ENCODE measurements around the gene COPB2.
A peak's percentile ranks its signal among the peaks of the same experiment; 100 is the strongest.

Gene COPB2

DNA sequence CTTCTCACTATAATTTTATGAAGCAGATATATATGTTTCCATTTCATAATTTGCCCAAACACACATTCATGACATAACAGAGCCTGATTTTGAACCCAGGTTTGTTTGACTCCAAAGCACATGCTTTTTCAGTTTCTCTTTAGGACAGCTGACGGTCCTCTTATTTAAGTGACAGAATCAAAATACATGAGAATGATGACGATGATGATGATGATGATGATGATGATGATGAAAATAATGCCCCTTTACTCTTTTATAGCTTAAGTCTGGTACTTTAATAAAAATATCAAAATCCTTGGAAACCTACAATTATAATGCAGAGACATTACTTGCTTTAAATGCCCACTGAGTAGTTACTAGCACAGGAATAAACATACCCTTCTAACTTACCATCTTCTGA is 15.3 kb downstream of the COPB2 start:
- Histone ChIP-seq H3K4me2 (ENCODE audit: low read length) (no peak overlapping the region), H3K27me3 (ENCODE audit: control insufficient read depth, low read length) (no peaks in the 10 kb centered on the region), H3K36me3 (ENCODE audit: control insufficient read depth, low read length) (peaks cover 84% of the 10 kb centered on the region), H3K4me1 (ENCODE audit: control insufficient read depth, low read length) (peaks cover 6% of the 10 kb centered on the region), H4K20me1 (ENCODE audit: control insufficient read depth, insufficient read depth, low read depth, low read length) (no peaks in the 10 kb centered on the region), H3K9me3 (ENCODE audit: control insufficient read depth, insufficient read depth, low read length) (no peaks in the 10 kb centered on the region), H3K4me3 (ENCODE audit: low read length) (no peak overlapping the region), H3K79me2 (ENCODE audit: control insufficient read depth, low read length) (no peaks in the 10 kb centered on the region), H3F3A (ENCODE audit: control insufficient read depth, insufficient read depth) (peaks cover 4% of the 10 kb centered on the region; the same call in 1 of the 2 replicates), H3K9me2 (replicated peaks; ENCODE audit: control insufficient read depth, low read length) (no peaks in the 10 kb centered on the region), H3K27ac (ENCODE audit: low read depth, low read length) (no peak overlapping the region)
- no peak for TF ChIP-seq EZH2phosphoT487 (IDR thresholded peaks at IDR 0.05; ENCODE audit: borderline replicate concordance, low read length)
- TF ChIP-seq, protein P1, sequence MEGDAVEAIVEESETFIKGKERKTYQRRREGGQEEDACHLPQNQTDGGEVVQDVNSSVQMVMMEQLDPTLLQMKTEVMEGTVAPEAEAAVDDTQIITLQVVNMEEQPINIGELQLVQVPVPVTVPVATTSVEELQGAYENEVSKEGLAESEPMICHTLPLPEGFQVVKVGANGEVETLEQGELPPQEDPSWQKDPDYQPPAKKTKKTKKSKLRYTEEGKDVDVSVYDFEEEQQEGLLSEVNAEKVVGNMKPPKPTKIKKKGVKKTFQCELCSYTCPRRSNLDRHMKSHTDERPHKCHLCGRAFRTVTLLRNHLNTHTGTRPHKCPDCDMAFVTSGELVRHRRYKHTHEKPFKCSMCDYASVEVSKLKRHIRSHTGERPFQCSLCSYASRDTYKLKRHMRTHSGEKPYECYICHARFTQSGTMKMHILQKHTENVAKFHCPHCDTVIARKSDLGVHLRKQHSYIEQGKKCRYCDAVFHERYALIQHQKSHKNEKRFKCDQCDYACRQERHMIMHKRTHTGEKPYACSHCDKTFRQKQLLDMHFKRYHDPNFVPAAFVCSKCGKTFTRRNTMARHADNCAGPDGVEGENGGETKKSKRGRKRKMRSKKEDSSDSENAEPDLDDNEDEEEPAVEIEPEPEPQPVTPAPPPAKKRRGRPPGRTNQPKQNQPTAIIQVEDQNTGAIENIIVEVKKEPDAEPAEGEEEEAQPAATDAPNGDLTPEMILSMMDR (IDR thresholded peaks at IDR 0.05; ENCODE audit: low read depth, low read length, poor library complexity, severe bottlenecking) = no peak

GRCh38 chr3:139364549-139364948 is 24.9 kb downstream of the COPB2 start:
- no peaks in the 10 kb centered on the region for H3K9me3 ChIP-seq (ENCODE audit: control insufficient read depth, insufficient read depth, low read length)
- H3K27me3 ChIP-seq (ENCODE audit: control insufficient read depth, low read length) = no peaks in the 10 kb centered on the region
- H4K20me1 ChIP-seq (ENCODE audit: control insufficient read depth, insufficient read depth, low read depth, low read length) = no peaks in the 10 kb centered on the region
- no peak for TF ChIP-seq EZH2phosphoT487 (IDR thresholded peaks at IDR 0.05; ENCODE audit: borderline replicate concordance, low read length)
- H3K4me3 ChIP-seq (ENCODE audit: low read length) = no peak overlapping the region
- H3K27ac ChIP-seq (ENCODE audit: low read depth, low read length) = no peak overlapping the region
- H3K4me1 ChIP-seq (ENCODE audit: control insufficient read depth, low read length) = peaks cover 1% of the 10 kb centered on the region
- no peak overlapping the region for H3K4me2 ChIP-seq (ENCODE audit: low read length)
- H3F3A ChIP-seq (ENCODE audit: control insufficient read depth, insufficient read depth) = peaks cover 4% of the 10 kb centered on the region; the same call in 1 of the 2 replicates
- H3K9me2 ChIP-seq (replicated peaks; ENCODE audit: control insufficient read depth, low read length) = no peaks in the 10 kb centered on the region
- H3K36me3 ChIP-seq (ENCODE audit: control insufficient read depth, low read length) = peaks cover 99% of the 10 kb centered on the region
- H3K79me2 ChIP-seq (ENCODE audit: control insufficient read depth, low read length) = no peaks in the 10 kb centered on the region

- Histone ChIP-seq H3F3A (ENCODE audit: control insufficient read depth, insufficient read depth) (peaks cover 8% of the 10 kb centered on the region; the same call in 1 of the 2 replicates), H3K27ac (ENCODE audit: low read depth, low read length) (no peak overlapping the region), H3K4me1 (ENCODE audit: control insufficient read depth, low read length) (peaks cover 13% of the 10 kb centered on the region), H3K4me3 (ENCODE audit: low read length) (no peak overlapping the region), H3K36me3 (ENCODE audit: control insufficient read depth, low read length) (peaks cover 97% of the 10 kb centered on the region), H3K27me3 (ENCODE audit: control insufficient read depth, low read length) (no peaks in the 10 kb centered on the region), H3K9me3 (ENCODE audit: control insufficient read depth, insufficient read depth, low read length) (no peaks in the 10 kb centered on the region), H4K20me1 (ENCODE audit: control insufficient read depth, insufficient read depth, low read depth, low read length) (no peaks in the 10 kb centered on the region), H3K9me2 (replicated peaks; ENCODE audit: control insufficient read depth, low read length) (no peaks in the 10 kb centered on the region), H3K4me2 (ENCODE audit: low read length) (no peak overlapping the region), H3K79me2 (ENCODE audit: control insufficient read depth, low read length) (no peaks in the 10 kb centered on the region)
- TF ChIP-seq EZH2phosphoT487 (IDR thresholded peaks at IDR 0.05; ENCODE audit: borderline replicate concordance, low read length) = no peak
- TF ChIP-seq, protein P1 (IDR thresholded peaks at IDR 0.05; ENCODE audit: low read depth, low read length, poor library complexity, severe bottlenecking) = no peak
Measured at GRCh38 chr3:139361276-139361675, 28.2 kb downstream of the COPB2 start.

- Histone ChIP-seq H3K36me3 (ENCODE audit: control insufficient read depth, low read length) (peaks cover 96% of the 10 kb centered on the region), H3K27me3 (ENCODE audit: control insufficient read depth, low read length) (no peaks in the 10 kb centered on the region)
- TF ChIP-seq, protein P1 (IDR thresholded peaks at IDR 0.05; ENCODE audit: low read depth, low read length, poor library complexity, severe bottlenecking) = no peak
- no peak for TF ChIP-seq EZH2phosphoT487 (IDR thresholded peaks at IDR 0.05; ENCODE audit: borderline replicate concordance, low read length)
Measured at GRCh38 chr3:139358841-139359562, 30.4 kb downstream of the COPB2 start.

More at GRCh38 chr3:139358841-139359562, 30.4 kb downstream of the COPB2 start:
- peak overlapping the region; percentile 25; the same call in 1 of the 2 replicates for H3K4me2 ChIP-seq (ENCODE audit: low read length)
- H4K20me1 ChIP-seq (ENCODE audit: control insufficient read depth, insufficient read depth, low read depth, low read length) = no peaks in the 10 kb centered on the region
- no peak overlapping the region for H3K4me3 ChIP-seq (ENCODE audit: low read length)
- no peaks in the 10 kb centered on the region for H3K79me2 ChIP-seq (ENCODE audit: control insufficient read depth, low read length)
- H3K4me1 ChIP-seq (ENCODE audit: control insufficient read depth, low read length) = peaks cover 13% of the 10 kb centered on the region
- H3K9me2 ChIP-seq (replicated peaks; ENCODE audit: control insufficient read depth, low read length) = no peaks in the 10 kb centered on the region
- peak overlapping the region; percentile 34 for H3K27ac ChIP-seq (ENCODE audit: low read depth, low read length)
- no peaks in the 10 kb centered on the region for H3K9me3 ChIP-seq (ENCODE audit: control insufficient read depth, insufficient read depth, low read length)
- H3F3A ChIP-seq (ENCODE audit: control insufficient read depth, insufficient read depth) = peaks cover 8% of the 10 kb centered on the region; the same call in 1 of the 2 replicates
